ENCODE data around the gene BGLAP. TPM values are rescaled to one million over a fixed set of nuclear protein-coding genes. Genes with fewer than 3 reads are reported as not detected.
A peak's percentile ranks its signal among the peaks of the same experiment; 100 is the strongest.
"Not testable (repeated sequence)": the region's sequence is repeated elsewhere in the genome, so short reads cannot be mapped to it uniquely, and the experiment has no call there.

Gene BGLAP
- total RNA-seq, 3 donors from 2014 or later: 1.4 to 4.6 (median 2.4) TPM

DNA sequence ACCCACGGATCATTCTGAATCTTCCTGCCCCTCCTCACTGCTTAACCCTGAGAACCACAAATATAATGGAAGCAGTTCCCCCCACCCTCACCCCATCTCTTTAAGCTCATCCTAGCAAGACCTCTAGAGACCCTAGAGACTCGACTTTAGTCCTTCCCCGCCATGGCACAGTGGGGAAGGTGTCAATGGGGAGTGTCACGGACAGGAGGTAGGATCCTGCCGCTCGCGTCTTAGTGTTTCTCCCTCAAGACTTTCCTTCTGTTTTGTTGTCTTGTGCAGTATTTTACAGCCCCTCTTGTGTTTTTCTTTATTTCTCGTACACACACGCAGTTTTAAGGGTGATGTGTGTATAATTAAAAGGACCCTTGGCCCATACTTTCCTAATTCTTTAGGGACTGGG is 29.9 kb upstream of the BGLAP start:
- Histone ChIP-seq H3K4me3 (no peak overlapping the region), H3K36me3 (ENCODE audit: low read depth) (no peaks in the 10 kb centered on the region), H3K4me1 (ENCODE audit: low read depth) (peaks cover 9% of the 10 kb centered on the region), H3K9me3 (no peaks in the 10 kb centered on the region)
- ATAC-seq: no peak
- no peak for DNase-seq
- intact Hi-C loops (cut with DNase I, micrococcal nuclease): no loop called here
- TF ChIP-seq, protein P1, sequence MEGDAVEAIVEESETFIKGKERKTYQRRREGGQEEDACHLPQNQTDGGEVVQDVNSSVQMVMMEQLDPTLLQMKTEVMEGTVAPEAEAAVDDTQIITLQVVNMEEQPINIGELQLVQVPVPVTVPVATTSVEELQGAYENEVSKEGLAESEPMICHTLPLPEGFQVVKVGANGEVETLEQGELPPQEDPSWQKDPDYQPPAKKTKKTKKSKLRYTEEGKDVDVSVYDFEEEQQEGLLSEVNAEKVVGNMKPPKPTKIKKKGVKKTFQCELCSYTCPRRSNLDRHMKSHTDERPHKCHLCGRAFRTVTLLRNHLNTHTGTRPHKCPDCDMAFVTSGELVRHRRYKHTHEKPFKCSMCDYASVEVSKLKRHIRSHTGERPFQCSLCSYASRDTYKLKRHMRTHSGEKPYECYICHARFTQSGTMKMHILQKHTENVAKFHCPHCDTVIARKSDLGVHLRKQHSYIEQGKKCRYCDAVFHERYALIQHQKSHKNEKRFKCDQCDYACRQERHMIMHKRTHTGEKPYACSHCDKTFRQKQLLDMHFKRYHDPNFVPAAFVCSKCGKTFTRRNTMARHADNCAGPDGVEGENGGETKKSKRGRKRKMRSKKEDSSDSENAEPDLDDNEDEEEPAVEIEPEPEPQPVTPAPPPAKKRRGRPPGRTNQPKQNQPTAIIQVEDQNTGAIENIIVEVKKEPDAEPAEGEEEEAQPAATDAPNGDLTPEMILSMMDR (IDR thresholded peaks at IDR 0.05): no peak

DNA sequence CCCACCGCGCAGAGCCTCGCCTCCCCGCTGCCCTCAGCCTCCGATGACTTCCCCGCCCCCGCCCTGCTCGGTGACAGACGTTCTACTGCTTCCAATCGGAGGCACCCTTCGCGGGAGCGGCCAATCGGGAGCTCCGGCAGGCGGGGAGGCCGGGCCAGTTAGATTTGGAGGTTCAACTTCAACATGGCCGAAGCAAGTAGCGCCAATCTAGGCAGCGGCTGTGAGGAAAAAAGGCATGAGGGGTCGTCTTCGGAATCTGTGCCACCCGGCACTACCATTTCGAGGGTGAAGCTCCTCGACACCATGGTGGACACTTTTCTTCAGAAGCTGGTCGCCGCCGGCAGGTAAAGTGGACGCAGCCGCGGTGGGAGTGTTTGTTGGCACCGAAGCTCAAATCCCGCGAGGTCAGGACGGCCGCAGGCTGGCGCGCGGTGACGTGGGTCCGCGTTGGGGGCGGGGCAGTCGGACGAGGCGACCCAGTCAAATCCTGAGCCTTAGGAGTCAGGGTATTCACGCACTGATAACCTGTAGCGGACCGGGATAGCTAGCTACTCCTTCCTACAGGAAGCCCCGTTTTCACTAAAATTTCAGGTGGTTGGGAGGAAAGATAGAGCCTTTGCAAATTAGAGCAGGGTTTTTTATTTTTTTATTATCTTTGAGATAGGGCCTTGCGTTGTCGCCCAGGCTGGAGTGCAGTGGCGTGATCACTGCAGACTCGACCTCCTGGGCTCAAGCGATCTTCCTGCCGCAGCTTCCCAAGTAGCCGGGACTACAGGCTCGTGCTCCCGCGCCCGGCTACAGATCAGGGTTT is 28.9 kb upstream of the BGLAP start, which contains the start of gene PMF1:
Gene PMF1, plus strand, starts transcription at position 175 of the 811 bp plus-strand sequence. Its CDS starts 9 bp downstream, at position 184.
- Histone ChIP-seq H3K4me1 (ENCODE audit: low read depth) (peaks cover 9% of the 10 kb centered on the region), H3K36me3 (ENCODE audit: low read depth) (no peaks in the 10 kb centered on the region), H3K9me3 (no peaks in the 10 kb centered on the region), H3K4me3 (peak within 1 kb of the TSS; percentile 50)
- DNase-seq (peak; percentile 97 to 98 (median 97)), ATAC-seq (peak; percentile 97)
- TF ChIP-seq, protein P1 (IDR thresholded peaks at IDR 0.05): no peak
- intact Hi-C loops (cut with DNase I, micrococcal nuclease): no loop called here

DNA sequence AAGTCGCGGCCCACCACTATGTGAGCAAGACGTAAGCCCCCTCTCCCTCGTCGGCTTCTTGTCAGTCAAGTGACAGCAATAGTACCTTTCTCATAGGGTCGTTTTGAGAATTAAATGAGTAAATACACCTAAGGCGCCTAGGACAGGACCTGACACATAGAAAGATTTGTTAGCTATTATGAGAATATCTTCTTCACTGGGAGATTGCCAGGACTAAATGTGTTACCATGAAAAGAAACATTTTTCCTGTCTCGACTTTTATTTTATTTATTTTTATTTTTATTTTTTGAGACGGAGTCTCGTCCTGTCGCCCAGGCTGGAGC is 28.4 kb upstream of the BGLAP start:
- Histone ChIP-seq H3K36me3 (ENCODE audit: low read depth) (no peaks in the 10 kb centered on the region), H3K4me3 (peak overlapping the region; percentile 50), H3K9me3 (no peaks in the 10 kb centered on the region), H3K4me1 (ENCODE audit: low read depth) (peaks cover 9% of the 10 kb centered on the region)
- intact Hi-C loops (cut with DNase I, micrococcal nuclease): no loop called here
- DNase-seq (no peak), ATAC-seq (no peak)
- TF ChIP-seq, protein P1 (IDR thresholded peaks at IDR 0.05): no peak

DNA sequence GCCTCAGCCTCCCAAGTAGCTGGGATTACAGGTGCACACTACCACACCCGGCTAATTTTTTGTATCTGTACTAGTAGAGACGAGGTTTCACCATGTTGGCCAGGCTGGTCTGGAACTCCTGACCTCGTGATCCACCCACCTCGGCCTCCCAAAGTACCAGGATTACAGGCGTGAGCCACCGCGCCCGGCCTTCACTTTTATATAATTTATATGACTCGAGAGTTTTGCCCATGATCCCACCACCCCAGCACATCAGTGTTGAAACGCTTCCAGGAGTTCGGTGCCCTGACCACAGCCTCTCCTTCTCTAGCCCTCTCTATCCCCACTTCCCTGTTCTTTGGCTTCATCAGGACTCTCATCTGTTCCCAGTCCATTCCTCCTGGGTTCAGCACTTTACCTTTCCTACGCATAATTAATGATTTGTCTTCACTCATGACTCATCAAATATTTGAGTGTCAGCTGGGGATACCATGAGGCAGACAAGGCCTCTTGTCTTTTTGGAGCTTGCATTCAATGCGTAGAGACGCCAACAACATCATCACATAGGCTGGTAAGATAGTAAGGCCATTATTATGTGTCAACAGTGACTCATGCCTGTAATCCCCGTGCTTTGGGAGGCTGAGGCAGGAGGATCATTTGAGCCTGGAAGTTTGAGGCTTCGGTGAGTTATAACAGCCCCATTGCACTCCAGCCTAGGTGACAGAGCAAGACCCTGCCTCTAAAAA is 27.8 kb upstream of the BGLAP start:
- TF ChIP-seq, protein P1 (IDR thresholded peaks at IDR 0.05): no peak
- intact Hi-C loops (cut with DNase I, micrococcal nuclease): no loop called here
- no peak overlapping the region for H3K4me3 ChIP-seq
- no peaks in the 10 kb centered on the region for H3K9me3 ChIP-seq
- no peak for ATAC-seq
- DNase-seq: peak in 1 of 3 donors; percentile 28
- H3K36me3 ChIP-seq (ENCODE audit: low read depth): no peaks in the 10 kb centered on the region
- peaks cover 9% of the 10 kb centered on the region for H3K4me1 ChIP-seq (ENCODE audit: low read depth)

DNA sequence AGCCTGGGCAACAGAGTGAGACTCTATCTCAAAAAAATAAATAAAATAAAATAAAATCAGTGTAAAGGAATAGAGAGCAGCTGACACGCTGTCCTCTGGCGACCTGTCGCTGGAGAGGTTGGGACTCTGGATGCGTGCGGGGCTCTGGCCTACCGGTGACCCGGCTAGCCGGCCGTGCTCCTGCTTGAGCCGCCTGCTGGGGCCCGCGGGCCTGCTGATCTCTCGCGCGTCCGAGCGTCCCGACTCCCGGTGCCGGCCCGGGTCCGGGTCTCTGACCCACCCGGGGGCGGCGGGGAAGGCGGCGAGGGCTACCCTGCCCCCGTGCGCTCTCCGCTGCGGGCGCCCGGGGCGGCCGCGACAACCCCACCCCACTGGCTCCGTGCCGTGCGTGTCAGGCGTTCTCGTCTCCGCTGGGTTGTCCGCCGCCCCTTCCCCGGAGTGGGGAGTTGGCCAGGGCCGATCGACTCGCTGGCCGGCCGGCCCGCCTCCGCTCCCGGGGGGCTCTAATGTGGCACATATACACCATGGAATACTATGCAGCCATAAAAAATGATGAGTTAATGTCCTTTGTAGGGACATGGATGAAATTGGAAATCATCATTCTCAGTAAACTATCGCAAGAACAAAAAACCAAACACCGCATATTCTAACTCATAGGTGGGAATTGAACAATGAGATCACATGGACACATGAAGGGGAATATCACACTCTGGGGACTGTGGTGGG is 25.5 kb upstream of the BGLAP start:
- ATAC-seq; intact Hi-C loops (cut with DNase I, micrococcal nuclease); H3K9me3 ChIP-seq; H3K36me3 ChIP-seq (ENCODE audit: low read depth); H3K4me3 ChIP-seq; H3K4me1 ChIP-seq (ENCODE audit: low read depth): not testable (repeated sequence)
- DNase-seq: peak in 1 of 3 donors; percentile 46

Data from mucosa of descending colon (tissue), 3 donors.